Left lung (tissue), 14 donors: ENCODE results near the gene RALBP1. TPM values are rescaled to one million over a fixed set of nuclear protein-coding genes. Genes with fewer than 3 reads are reported as not detected.
A peak's percentile ranks its signal among the peaks of the same experiment; 100 is the strongest.

Experiments
- ATAC-seq: fragments of 200-7000 bp; cut with Tn5 transposase; one replicate; pipeline ENCODE4 v1.9.1; 2020; ENCODE audit warnings: moderate library complexity
- DNase-seq, 4 donors: peaks; one replicate each; pipeline ENCODE4 v3.0.0-alpha.2; 2013 to 2020
- H3K27ac ChIP-seq, 2 donors: fragments of 200-600 bp; sonication (generic) in 1 of 2; one replicate each; pipeline versions ENCODE4 v1.5.0 to v1.8.0; 2020 to 2021
- H3K27me3 ChIP-seq, 2 donors: fragments of 200-600 bp; sonication (generic) in 1 of 2; one replicate each; pipeline versions ENCODE4 v1.5.0 to v1.8.0; 2020 to 2021
- H3K36me3 ChIP-seq, 2 donors: fragments of 200-600 bp; sonication (generic) in 1 of 2; one replicate each; pipeline versions ENCODE4 v1.5.0 to v1.8.0; 2020 to 2021
- H3K4me1 ChIP-seq, 2 donors: fragments of 200-600 bp; one replicate each; pipeline ENCODE4 v1.8.0; 2021
- H3K4me3 ChIP-seq, 2 donors: fragments of 200-600 bp; sonication (generic) in 1 of 2; one replicate each; pipeline versions ENCODE4 v1.5.0 to v1.8.0; 2020 to 2021; ENCODE audit warnings: mild to moderate bottlenecking in 1 of 2
- H3K9me3 ChIP-seq, 2 donors: fragments of 200-600 bp; sonication (generic) in 1 of 2; one replicate each; pipeline versions ENCODE4 v1.5.0 to v1.8.0; 2020 to 2021
- intact Hi-C, 2 donors: fragments of 100-400 bp; cut with DNase I; formaldehyde crosslinking; loops; one replicate each; pipeline versions ENCODE4 v1.11.2 to v1.14.2; 2022
- long read RNA-seq, 12 donors: library from polyadenylated mRNA in 2 of 12; unstranded in 2 of 12; transcript quantifications; one replicate each; pipeline ENCODE4 v2.0.0 and lab custom pipeline, GENCODE V29; 2019 to 2026
- polyA plus RNA-seq, 6 donors: library from polyadenylated mRNA; unstranded; fragments of 120-200 nt; gene quantifications; one replicate each; pipeline ENCODE4 v1.2.1, GENCODE V29; 2013; ENCODE audit not compliant: insufficient read length in 6 of 6
- total RNA-seq, 2 donors: library from RNA; stranded (reverse); fragmentation: NEBNext Ultra II Directional; extraction: Animal tissue kit (Norgen Biotek cat#: 25700); gene quantifications; one replicate each; pipeline ENCODE4 v1.2.1, GENCODE V29; 2021
- TF ChIP-seq, protein P1 (sequence below), 2 donors: fragments of 200-600 bp; sonication (generic) in 1 of 2; IDR thresholded peaks; one replicate each; pipeline versions ENCODE4 v1.5.0 to v1.8.0; 2021; ENCODE audit warnings: antibody characterized with exemption in 2 of 2
- donor health status: DM: no; HTN: yes; CAD: no.
- donor health status: DM: no; HTN: no; CAD: no.

RALBP1 gene
- total RNA-seq (10 to 100 TPM; 46.8 to 48.7 TPM), polyA plus RNA-seq (10 to 100 TPM; 46.5 to 53.0 (median 50.3) TPM)
- long read RNA-seq, donor 1, full-length matches to known transcripts: 20 of 45 reads
- long read RNA-seq, donor 1, partial matches to known transcripts: 25 of 45 reads
- long read RNA-seq, donor 1, other reads (novel, unspliced or antisense): 0 of 45 reads
- long read RNA-seq, donor 2, full-length matches to known transcripts: 23 of 30 reads
- long read RNA-seq, donor 2, partial matches to known transcripts: 7 of 30 reads
- long read RNA-seq, donor 2, other reads (novel, unspliced or antisense): 0 of 30 reads
- long read RNA-seq, donor 3, full-length matches to known transcripts: 10 of 10 reads
- long read RNA-seq, donor 3, partial matches to known transcripts: 0 of 10 reads
- long read RNA-seq, donor 3, other reads (novel, unspliced or antisense): 0 of 10 reads
- long read RNA-seq, donor 4, transcript RALBP1-206 (3 exons, 3,676 nt): major isoform, 5 of 16 reads
- long read RNA-seq, donor 4, partial matches to known transcripts: 10 of 16 reads
- long read RNA-seq, donor 4, other reads (novel, unspliced or antisense): 1 of 16 reads
- long read RNA-seq, donor 5, full-length matches to known transcripts: 34 of 45 reads
- long read RNA-seq, donor 5, partial matches to known transcripts: 11 of 45 reads
- long read RNA-seq, donor 5, other reads (novel, unspliced or antisense): 0 of 45 reads
- long read RNA-seq, donor 6, full-length matches to known transcripts: 15 of 24 reads
- long read RNA-seq, donor 6, partial matches to known transcripts: 9 of 24 reads
- long read RNA-seq, donor 6, other reads (novel, unspliced or antisense): 0 of 24 reads
- long read RNA-seq, donor 7, full-length matches to known transcripts: 10 of 10 reads
- long read RNA-seq, donor 7, partial matches to known transcripts: 0 of 10 reads
- long read RNA-seq, donor 7, other reads (novel, unspliced or antisense): 0 of 10 reads
- long read RNA-seq, donor 8, full-length matches to known transcripts: 13 of 13 reads
- long read RNA-seq, donor 8, partial matches to known transcripts: 0 of 13 reads
- long read RNA-seq, donor 8, other reads (novel, unspliced or antisense): 0 of 13 reads
- long read RNA-seq, donor 9, partial matches to known transcripts: 0 of 1 reads
- long read RNA-seq, donor 9, other reads (novel, unspliced or antisense): 0 of 1 reads
- long read RNA-seq, donor 10, transcript RALBP1-206 (3 exons, 3,676 nt): major isoform, 13 of 24 reads
- long read RNA-seq, donor 10, partial matches to known transcripts: 9 of 24 reads
- long read RNA-seq, donor 10, other reads (novel, unspliced or antisense): 2 of 24 reads
- long read RNA-seq, donor 11: 0 reads
- long read RNA-seq, donor 12, full-length matches to known transcripts: 14 of 14 reads
- long read RNA-seq, donor 12, partial matches to known transcripts: 0 of 14 reads
- long read RNA-seq, donor 12, other reads (novel, unspliced or antisense): 0 of 14 reads

- TF ChIP-seq, protein P1, sequence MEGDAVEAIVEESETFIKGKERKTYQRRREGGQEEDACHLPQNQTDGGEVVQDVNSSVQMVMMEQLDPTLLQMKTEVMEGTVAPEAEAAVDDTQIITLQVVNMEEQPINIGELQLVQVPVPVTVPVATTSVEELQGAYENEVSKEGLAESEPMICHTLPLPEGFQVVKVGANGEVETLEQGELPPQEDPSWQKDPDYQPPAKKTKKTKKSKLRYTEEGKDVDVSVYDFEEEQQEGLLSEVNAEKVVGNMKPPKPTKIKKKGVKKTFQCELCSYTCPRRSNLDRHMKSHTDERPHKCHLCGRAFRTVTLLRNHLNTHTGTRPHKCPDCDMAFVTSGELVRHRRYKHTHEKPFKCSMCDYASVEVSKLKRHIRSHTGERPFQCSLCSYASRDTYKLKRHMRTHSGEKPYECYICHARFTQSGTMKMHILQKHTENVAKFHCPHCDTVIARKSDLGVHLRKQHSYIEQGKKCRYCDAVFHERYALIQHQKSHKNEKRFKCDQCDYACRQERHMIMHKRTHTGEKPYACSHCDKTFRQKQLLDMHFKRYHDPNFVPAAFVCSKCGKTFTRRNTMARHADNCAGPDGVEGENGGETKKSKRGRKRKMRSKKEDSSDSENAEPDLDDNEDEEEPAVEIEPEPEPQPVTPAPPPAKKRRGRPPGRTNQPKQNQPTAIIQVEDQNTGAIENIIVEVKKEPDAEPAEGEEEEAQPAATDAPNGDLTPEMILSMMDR (IDR thresholded peaks at IDR 0.05): no peak
- H3K9me3 ChIP-seq: no peaks in the 10 kb centered on the region
- intact Hi-C loops: no loop called here
- H3K27ac ChIP-seq: peak within 1 kb of the TSS; percentile 95
- peak within 1 kb of the TSS; percentile 82 to 94 for H3K4me3 ChIP-seq
- peaks cover 0 to 26% of the 10 kb centered on the region in 2 donors for H3K4me1 ChIP-seq
- DNase-seq: peak; percentile 100
- no peaks in the 10 kb centered on the region for H3K27me3 ChIP-seq
- peaks cover 0 to 21% of the 10 kb centered on the region in 2 donors for H3K36me3 ChIP-seq
- ATAC-seq: peak; percentile 98
Measured at GRCh38 chr18:9474983-9475642, at the start of gene RALBP1. Gene RALBP1 (plus strand): TSS chr18:9475513. CDS start chr18:9513046, 37,533 bp downstream.

DNA sequence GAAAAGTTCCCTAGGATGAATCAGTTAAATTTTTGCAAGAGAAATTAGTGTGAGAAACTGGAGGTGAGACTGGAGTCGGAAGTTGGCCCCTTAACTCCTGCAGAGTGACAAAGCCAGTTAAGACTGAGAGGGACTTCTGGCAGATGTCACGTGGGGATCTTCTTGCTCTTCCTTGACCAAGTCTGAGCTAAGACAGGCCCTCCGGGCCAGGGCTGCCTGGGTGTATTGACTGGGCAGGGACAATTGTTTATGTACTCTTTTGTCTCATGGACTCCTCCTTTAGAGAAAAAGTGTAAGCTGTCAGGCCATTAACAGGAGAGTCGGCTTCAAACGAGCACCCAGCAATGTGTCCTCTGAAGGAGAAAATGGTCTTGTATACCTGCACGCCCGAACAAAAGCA, 48.6 kb upstream of the RALBP1 start:
- TF ChIP-seq, protein P1 (IDR thresholded peaks at IDR 0.05): no peak

GRCh38 chr18:9428301-9428706, 47.0 kb upstream of the RALBP1 start:
- ATAC-seq (no peak), DNase-seq (no peak)
- Histone ChIP-seq H3K36me3 (no peaks in the 10 kb centered on the region), H3K4me3 (no peak overlapping the region), H3K4me1 (no peaks in the 10 kb centered on the region), H3K27me3 (no peaks in the 10 kb centered on the region), H3K27ac (no peak overlapping the region), H3K9me3 (peaks cover 0 to 5% of the 10 kb centered on the region in 2 donors)
- intact Hi-C loops: no loop called here
- TF ChIP-seq, protein P1 (IDR thresholded peaks at IDR 0.05): no peak

More for the DNA sequence above, 48.6 kb upstream of the RALBP1 start:
- DNase-seq (no peak), ATAC-seq (no peak)
- intact Hi-C loops: no loop called here
- Histone ChIP-seq H3K4me1 (no peaks in the 10 kb centered on the region), H3K9me3 (peaks cover 0 to 5% of the 10 kb centered on the region in 2 donors), H3K27me3 (no peaks in the 10 kb centered on the region), H3K4me3 (no peak overlapping the region), H3K36me3 (no peaks in the 10 kb centered on the region), H3K27ac (no peak overlapping the region)

GRCh38 chr18:9428862-9429661, 46.3 kb upstream of the RALBP1 start:
- ATAC-seq (no peak), DNase-seq (no peak)
- no peaks in the 10 kb centered on the region for H3K36me3 ChIP-seq
- no peak overlapping the region for H3K27ac ChIP-seq
- no peak overlapping the region for H3K4me3 ChIP-seq
- intact Hi-C loops: no loop called here
- peaks cover 0 to 1% of the 10 kb centered on the region in 2 donors for H3K9me3 ChIP-seq
- TF ChIP-seq, protein P1 (IDR thresholded peaks at IDR 0.05): no peak
- no peaks in the 10 kb centered on the region for H3K27me3 ChIP-seq
- peaks cover 0 to 4% of the 10 kb centered on the region in 2 donors for H3K4me1 ChIP-seq
